Natural killer cell treated with Interleukin-12 subunit alpha and Interleukin-12 subunit beta and Interleukin-15 and Interleukin-18, amount 100 ng/mL, for 72 hours (primary cell): ENCODE data around the gene IFNA7. TPM values are rescaled to one million over a fixed set of nuclear protein-coding genes. Genes with fewer than 3 reads are reported as not detected.
"Not testable (repeated sequence)": the region's sequence is repeated elsewhere in the genome, so short reads cannot be mapped to it uniquely, and the experiment has no call there.

Experiments used
- ATAC-seq, 2 donors: fragments of 150-1000 bp; cut with Tn5 transposase in 1 of 2; sonication (Bioruptor Pico), chemical (Tn5 transposase) in 1 of 2; 2 replicates each; pipeline ENCODE4 v1.10.0; 2021
- DNase-seq: peaks from one replicate; pipeline ENCODE4 v3.0.0; 2022; ENCODE audit warnings: low spot score
- H3K27ac Mint-ChIP-seq, 2 donors: 1 replicate in 1 of 2; 2 replicates in 1 of 2; pipeline ENCODE4 v1.8.0; 2022; ENCODE audit warnings: mixed read lengths in 2 of 2, mild to moderate bottlenecking in 1 of 2, moderate library complexity in 1 of 2
- H3K27me3 Mint-ChIP-seq, 2 donors: 1 replicate in 1 of 2; 2 replicates in 1 of 2; pipeline ENCODE4 v1.8.0; 2022; ENCODE audit warnings: mixed read lengths in 2 of 2
- H3K36me3 Mint-ChIP-seq: one replicate; pipeline ENCODE4 v1.8.0; 2022; ENCODE audit warnings: mixed read lengths
- H3K4me1 Mint-ChIP-seq, 2 donors: 1 replicate in 1 of 2; 2 replicates in 1 of 2; pipeline ENCODE4 v1.8.0; 2022; ENCODE audit warnings: low read depth in 2 of 2, mixed read lengths in 2 of 2, mild to moderate bottlenecking in 1 of 2
- H3K4me3 Mint-ChIP-seq: one replicate; pipeline ENCODE4 v1.8.0; 2022; ENCODE audit warnings: mixed read lengths
- H3K9me3 Mint-ChIP-seq: 2 replicates; pipeline ENCODE4 v1.8.0; 2022; ENCODE audit warnings: mixed read lengths
- total RNA-seq, 2 donors: library from RNA; stranded (reverse); gene quantifications; one replicate each; pipeline ENCODE4 v1.2.3, GENCODE V29; 2022

The IFNA7 gene
- not detected for total RNA-seq

GRCh38 chr9:21202105-21202504 is at the start of gene IFNA7:
TSS of gene IFNA7 (minus strand) at chr9:21202205. CDS start at chr9:21202165, 40 bp downstream.
- H3K36me3 Mint-ChIP-seq, H3K9me3 Mint-ChIP-seq, DNase-seq, ATAC-seq, H3K4me3 Mint-ChIP-seq, H3K4me1 Mint-ChIP-seq, H3K27ac Mint-ChIP-seq: not testable (repeated sequence)
- H3K27me3 Mint-ChIP-seq = peaks cover 21 to 25% of the 10 kb centered on the region in 2 donors

- no peak for DNase-seq
- no peak for ATAC-seq
- no peaks in the 10 kb centered on the region for H3K9me3 Mint-ChIP-seq
- H3K4me1 Mint-ChIP-seq = peaks cover 20 to 22% of the 10 kb centered on the region in 2 donors
- H3K27ac Mint-ChIP-seq = no peak overlapping the region
- H3K36me3 Mint-ChIP-seq = no peaks in the 10 kb centered on the region
- H3K4me3 Mint-ChIP-seq = no peak overlapping the region
- peaks cover 18 to 41% of the 10 kb centered on the region in 2 donors for H3K27me3 Mint-ChIP-seq
Measured at GRCh38 chr9:21251638-21252037, 49.6 kb upstream of the IFNA7 start.

- no peaks in the 10 kb centered on the region for H3K9me3 Mint-ChIP-seq
- no peaks in the 10 kb centered on the region for H3K36me3 Mint-ChIP-seq
- H3K27ac Mint-ChIP-seq = no peak overlapping the region
- DNase-seq (no peak), ATAC-seq (no peak)
- peaks cover 15 to 41% of the 10 kb centered on the region in 2 donors for H3K27me3 Mint-ChIP-seq
- no peak overlapping the region for H3K4me3 Mint-ChIP-seq
- H3K4me1 Mint-ChIP-seq = peaks cover 16 to 18% of the 10 kb centered on the region in 2 donors
Measured at GRCh38 chr9:21251190-21251589, 49.2 kb upstream of the IFNA7 start.

DNA sequence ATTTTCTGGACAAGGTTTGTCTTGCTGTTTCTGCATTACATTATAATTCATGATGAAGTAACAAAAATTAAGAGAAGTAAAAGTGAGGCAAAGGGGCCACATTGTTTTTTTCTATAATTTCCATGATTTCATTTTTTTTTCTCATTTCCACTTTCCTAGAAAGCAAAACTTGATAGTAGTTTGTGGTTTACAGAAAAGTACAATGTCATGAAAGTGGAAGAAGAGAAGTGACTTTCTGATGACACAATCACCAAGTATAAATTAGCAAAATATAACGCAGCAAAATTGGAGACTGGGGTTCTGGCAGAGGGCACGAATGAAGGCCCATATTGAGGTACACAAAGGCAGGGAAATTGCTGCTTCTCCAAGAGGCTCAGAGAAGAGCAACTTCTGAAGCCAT is 42.8 kb upstream of the IFNA7 start:
- no peaks in the 10 kb centered on the region for H3K9me3 Mint-ChIP-seq
- ATAC-seq = no peak
- no peak overlapping the region for H3K4me3 Mint-ChIP-seq
- no peaks in the 10 kb centered on the region for H3K36me3 Mint-ChIP-seq
- DNase-seq = no peak
- H3K27ac Mint-ChIP-seq = no peak overlapping the region
- H3K4me1 Mint-ChIP-seq = no peaks in the 10 kb centered on the region
- H3K27me3 Mint-ChIP-seq = peaks cover 20 to 38% of the 10 kb centered on the region in 2 donors

- ATAC-seq = no peak
- Mint-ChIP-seq H3K27ac (no peak within 1 kb of the TSS), H3K27me3 (peaks cover 28 to 47% of the 10 kb centered on the region in 2 donors), H3K4me3 (no peak within 1 kb of the TSS), H3K4me1 (peaks cover 3 to 5% of the 10 kb centered on the region in 2 donors), H3K9me3 (no peaks in the 10 kb centered on the region), H3K36me3 (no peaks in the 10 kb centered on the region)
- DNase-seq = no peak
Measured at GRCh38 chr9:21239911-21240310, 37.9 kb upstream of the IFNA7 start, which contains the start of gene IFNA14. TSS of gene IFNA14 (minus strand) at chr9:21240005. CDS start at chr9:21239935, 70 bp downstream.

GRCh38 chr9:21236360-21236714 is 34.3 kb upstream of the IFNA7 start:
- not testable (repeated sequence) for H3K9me3 Mint-ChIP-seq, H3K27ac Mint-ChIP-seq, H3K36me3 Mint-ChIP-seq, H3K4me3 Mint-ChIP-seq, DNase-seq, H3K4me1 Mint-ChIP-seq, ATAC-seq
- peaks cover 17 to 29% of the 10 kb centered on the region in 2 donors for H3K27me3 Mint-ChIP-seq

GRCh38 chr9:21235468-21236359 is 33.7 kb upstream of the IFNA7 start:
- peak in 1 of 2 donors; percentile 56 for ATAC-seq
- not testable (repeated sequence) for H3K36me3 Mint-ChIP-seq, H3K4me1 Mint-ChIP-seq, H3K27ac Mint-ChIP-seq, DNase-seq, H3K4me3 Mint-ChIP-seq, H3K9me3 Mint-ChIP-seq
- H3K27me3 Mint-ChIP-seq = peaks cover 17 to 28% of the 10 kb centered on the region in 2 donors

DNA sequence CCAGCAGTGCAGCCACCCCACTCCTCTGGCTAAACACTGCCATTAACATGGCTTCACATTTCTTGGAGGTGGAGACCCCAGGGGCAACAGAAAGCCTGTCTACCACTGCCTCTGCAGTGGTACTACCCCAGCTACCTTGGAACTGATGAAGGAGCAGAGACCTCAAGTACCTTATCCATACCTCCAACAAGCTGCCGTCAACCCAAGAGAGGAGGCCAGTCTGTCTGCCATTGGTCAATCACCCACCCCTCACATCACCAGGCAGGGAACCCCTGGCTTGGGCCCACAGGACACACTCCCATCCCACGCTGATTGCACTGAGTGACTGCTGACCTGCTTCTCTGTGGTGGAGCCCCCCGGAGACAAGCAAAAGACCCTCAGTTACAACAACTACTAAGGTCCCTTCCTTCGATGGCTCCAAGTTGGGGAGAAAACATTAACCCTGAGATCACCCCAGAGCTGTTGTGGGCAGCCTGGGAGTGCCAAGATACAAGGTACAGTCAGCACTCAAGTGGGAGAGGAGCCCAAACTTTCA is 32.2 kb upstream of the IFNA7 start:
- Mint-ChIP-seq H3K27ac (no peak overlapping the region), H3K36me3 (no peaks in the 10 kb centered on the region), H3K4me3 (no peak overlapping the region), H3K9me3 (no peaks in the 10 kb centered on the region), H3K4me1 (peaks cover 3 to 5% of the 10 kb centered on the region in 2 donors), H3K27me3 (peaks cover 15 to 22% of the 10 kb centered on the region in 2 donors)
- no peak for DNase-seq
- ATAC-seq = peak in 1 of 2 donors; percentile 28

GRCh38 chr9:21233258-21233657 is 31.3 kb upstream of the IFNA7 start:
- DNase-seq (no peak), ATAC-seq (peak in 1 of 2 donors; percentile 20)
- Mint-ChIP-seq H3K4me3 (no peak overlapping the region), H3K9me3 (no peaks in the 10 kb centered on the region), H3K4me1 (peaks cover 3 to 5% of the 10 kb centered on the region in 2 donors), H3K36me3 (no peaks in the 10 kb centered on the region), H3K27ac (no peak overlapping the region), H3K27me3 (peaks cover 11 to 18% of the 10 kb centered on the region in 2 donors)

DNA sequence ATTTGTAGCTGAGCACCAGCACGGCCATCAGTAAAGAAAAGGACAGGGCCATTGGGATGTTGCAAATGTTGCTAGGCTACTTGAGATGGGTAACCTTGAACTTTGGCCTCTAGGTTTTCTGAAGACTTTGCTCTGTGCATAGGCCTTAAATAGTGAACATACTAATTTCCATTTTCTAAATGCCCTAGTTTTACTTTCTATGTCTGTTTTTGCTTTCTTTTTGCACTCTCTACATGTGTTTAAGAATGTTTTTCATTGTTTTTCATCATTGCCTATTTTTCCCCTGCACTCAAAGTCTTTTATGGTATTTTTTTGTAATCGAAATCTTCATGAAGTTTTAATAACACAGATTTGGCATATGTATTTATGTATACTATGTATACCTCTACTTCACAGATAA is 26.1 kb upstream of the IFNA7 start, which contains the start of gene IFNA17:
IFNA17 (minus strand) TSS at position 101 of the 400 bp plus-strand sequence; CDS start at position 52, 49 bp downstream.
- Mint-ChIP-seq H3K4me3 (no peak within 1 kb of the TSS), H3K36me3 (no peaks in the 10 kb centered on the region), H3K27ac (no peak within 1 kb of the TSS), H3K27me3 (peaks cover 11 to 12% of the 10 kb centered on the region in 2 donors), H3K9me3 (no peaks in the 10 kb centered on the region), H3K4me1 (no peaks in the 10 kb centered on the region)
- ATAC-seq (no peak), DNase-seq (no peak)

DNA sequence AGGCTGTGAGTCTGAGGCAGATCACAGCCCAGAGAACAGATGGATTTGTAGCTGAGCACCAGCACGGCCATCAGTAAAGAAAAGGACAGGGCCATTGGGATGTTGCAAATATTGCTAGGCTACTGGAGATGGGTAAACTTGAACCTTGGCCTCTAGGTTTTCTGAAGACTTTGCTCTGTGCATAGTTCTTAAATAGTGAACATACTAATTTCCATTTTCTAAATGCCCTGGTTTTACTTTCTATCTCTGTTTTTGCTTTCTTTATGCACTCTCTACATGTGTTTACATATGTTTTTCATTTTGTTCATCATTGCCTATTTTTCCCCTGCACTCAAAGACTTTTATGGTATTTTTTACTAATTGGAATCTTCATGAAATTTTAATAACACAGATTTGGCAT is 15.2 kb upstream of the IFNA7 start, which contains the start of gene IFNA16:
IFNA16 (minus strand) TSS at position 101 of the 400 bp plus-strand sequence; CDS start at position 95, 6 bp downstream.
- not testable (repeated sequence) for H3K27ac Mint-ChIP-seq, H3K4me1 Mint-ChIP-seq, DNase-seq, H3K9me3 Mint-ChIP-seq, H3K4me3 Mint-ChIP-seq, ATAC-seq, H3K36me3 Mint-ChIP-seq
- H3K27me3 Mint-ChIP-seq = peaks cover 27 to 49% of the 10 kb centered on the region in 2 donors

- ATAC-seq, DNase-seq, H3K4me1 Mint-ChIP-seq, H3K27ac Mint-ChIP-seq, H3K9me3 Mint-ChIP-seq, H3K36me3 Mint-ChIP-seq: not testable (repeated sequence)
- H3K27me3 Mint-ChIP-seq = peaks cover 12 to 25% of the 10 kb centered on the region in 2 donors
- peak overlapping the region; percentile 60 for H3K4me3 Mint-ChIP-seq
Measured at GRCh38 chr9:21213411-21214326, 11.7 kb upstream of the IFNA7 start.

GRCh38 chr9:21212160-21212559 is 10.2 kb upstream of the IFNA7 start:
- H3K27me3 Mint-ChIP-seq = peaks cover 12 to 21% of the 10 kb centered on the region in 2 donors
- not testable (repeated sequence) for H3K4me3 Mint-ChIP-seq, H3K9me3 Mint-ChIP-seq, H3K4me1 Mint-ChIP-seq, H3K36me3 Mint-ChIP-seq, H3K27ac Mint-ChIP-seq, DNase-seq
- ATAC-seq = peak in 1 of 2 donors; percentile 41
